Esophagus mucosa (tissue), 1 donor: ENCODE data around the gene JPH3. TPM values are rescaled to one million over a fixed set of nuclear protein-coding genes. Genes with fewer than 3 reads are reported as not detected.
"Not testable (repeated sequence)": the region's sequence is repeated elsewhere in the genome, so short reads cannot be mapped to it uniquely, and the experiment has no call there.

Experiments used
- ATAC-seq: fragments of 200-7000 bp; cut with Tn5 transposase; one replicate; pipeline ENCODE4 v1.9.1; 2020
- total RNA-seq: library from RNA; stranded (reverse); gene quantifications from one replicate; pipeline ENCODE4 v1.2.4, GENCODE V29; 2023
- donor health status: DM: yes; HTN: yes; CAD: no.

Gene JPH3
- total RNA-seq, 1 donor from 2014 or later = 0.16 TPM

- no peak for ATAC-seq
These were observed 96.4 kb downstream of the JPH3 start for GRCh38 chr16:87698676-87699199.

- ATAC-seq = no peak
These were observed 98.2 kb downstream of the JPH3 start for GRCh38 chr16:87700406-87701077.

GRCh38 chr16:87701078-87701460 is 98.8 kb downstream of the JPH3 start:
- ATAC-seq = no peak

- ATAC-seq = peak; percentile 22
These were observed 99.2 kb downstream of the JPH3 start for GRCh38 chr16:87701505-87701921.

- ATAC-seq = peak; percentile 9
These were observed 100.1 kb downstream of the JPH3 start for GRCh38 chr16:87702325-87702811.

GRCh38 chr16:87703071-87703470 is 100.8 kb downstream of the JPH3 start:
- ATAC-seq = no peak

GRCh38 chr16:87703835-87704375 is 101.6 kb downstream of the JPH3 start:
- ATAC-seq = no peak

GRCh38 chr16:87704754-87705353 is 102.5 kb downstream of the JPH3 start:
- ATAC-seq = no peak

- no peak for ATAC-seq
These were observed 103.5 kb downstream of the JPH3 start for GRCh38 chr16:87705771-87706277.

- ATAC-seq = no peak
These were observed 104.1 kb downstream of the JPH3 start for GRCh38 chr16:87706278-87707000.

GRCh38 chr16:87707097-87707496 is 104.8 kb downstream of the JPH3 start:
- no peak for ATAC-seq

GRCh38 chr16:87707714-87708580 is 105.6 kb downstream of the JPH3 start:
- ATAC-seq = no peak

- no peak for ATAC-seq
These were observed 106.8 kb downstream of the JPH3 start for GRCh38 chr16:87708881-87709638.

GRCh38 chr16:87709677-87710076 is 107.4 kb downstream of the JPH3 start:
- ATAC-seq = no peak

- ATAC-seq = no peak
These were observed 108.6 kb downstream of the JPH3 start for GRCh38 chr16:87710887-87711286.

GRCh38 chr16:87712184-87712762 is 110.0 kb downstream of the JPH3 start:
- peak; percentile 49 for ATAC-seq

- ATAC-seq = no peak
These were observed 111.3 kb downstream of the JPH3 start for GRCh38 chr16:87713451-87714229.

GRCh38 chr16:87715231-87715630 is 112.9 kb downstream of the JPH3 start:
- ATAC-seq = no peak

- ATAC-seq = no peak
These were observed 113.3 kb downstream of the JPH3 start for GRCh38 chr16:87715658-87716057.

GRCh38 chr16:87718831-87719230 is 116.5 kb downstream of the JPH3 start:
- not testable (repeated sequence) for ATAC-seq
